GM03348 (cell line): Measurements from ENCODE around the gene TLR1.
"Not testable (repeated sequence)": the region's sequence is repeated elsewhere in the genome, so short reads cannot be mapped to it uniquely, and the experiment has no call there.

ENCODE experiments used
- DNase-seq: peaks from one replicate; pipeline ENCODE4 v3.0.0; 2012; ENCODE audit warnings: low spot score

TLR1 gene

DNA sequence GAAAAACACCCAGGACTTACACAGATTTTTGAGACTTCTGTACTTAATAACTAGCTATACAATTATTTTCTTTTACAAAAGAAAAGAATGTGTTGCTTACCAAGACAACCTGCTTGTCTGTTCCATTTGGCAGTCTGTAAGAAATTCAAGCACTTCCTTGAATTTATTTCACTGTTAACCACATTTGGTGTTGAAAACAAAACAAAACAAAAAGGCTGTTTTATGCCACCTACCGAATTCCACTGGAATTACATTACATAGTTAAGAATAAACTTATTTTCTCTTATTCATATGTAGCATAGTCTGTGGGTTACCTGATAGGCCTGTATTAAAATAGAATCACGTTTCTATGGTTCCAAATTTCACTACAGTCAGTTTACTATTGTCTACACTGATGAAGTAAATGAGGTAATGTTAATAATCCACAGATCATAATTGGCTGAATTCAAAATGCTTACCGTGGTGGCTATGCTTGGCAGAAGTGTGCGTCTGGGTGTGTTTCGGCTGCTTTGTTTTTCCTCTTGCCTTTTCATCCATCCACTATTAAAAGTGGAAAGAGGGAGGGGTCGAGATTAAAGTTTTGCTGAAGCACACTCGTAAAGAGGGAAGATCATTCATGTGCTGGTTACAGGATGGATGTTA is at the start of gene TLR1:
TLR1 (minus strand) TSS at position 138 of the 642 bp plus-strand sequence. CDS start 5,960 bp downstream, outside the sequence.
- peak; percentile 52 for DNase-seq

DNA sequence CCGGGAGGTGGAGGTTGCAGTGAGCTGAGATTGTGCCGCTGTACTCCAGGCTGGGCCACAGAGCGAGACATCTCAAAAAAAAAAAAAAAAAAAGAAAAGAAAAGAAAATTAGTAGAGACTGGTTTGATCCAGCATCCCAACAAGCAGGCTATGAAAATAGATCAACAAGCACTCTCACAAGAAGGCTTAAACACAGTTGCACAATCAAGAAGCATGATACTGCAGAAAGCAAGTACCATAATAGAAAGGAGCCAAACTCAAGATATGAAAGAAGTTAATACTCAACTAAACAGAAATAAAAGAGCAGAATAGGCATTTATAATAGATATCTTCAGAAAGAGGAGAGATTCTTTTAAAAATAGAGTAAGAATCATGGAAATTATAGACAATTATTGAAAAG is 41.4 kb upstream of the TLR1 start:
- DNase-seq, result no peak

DNA sequence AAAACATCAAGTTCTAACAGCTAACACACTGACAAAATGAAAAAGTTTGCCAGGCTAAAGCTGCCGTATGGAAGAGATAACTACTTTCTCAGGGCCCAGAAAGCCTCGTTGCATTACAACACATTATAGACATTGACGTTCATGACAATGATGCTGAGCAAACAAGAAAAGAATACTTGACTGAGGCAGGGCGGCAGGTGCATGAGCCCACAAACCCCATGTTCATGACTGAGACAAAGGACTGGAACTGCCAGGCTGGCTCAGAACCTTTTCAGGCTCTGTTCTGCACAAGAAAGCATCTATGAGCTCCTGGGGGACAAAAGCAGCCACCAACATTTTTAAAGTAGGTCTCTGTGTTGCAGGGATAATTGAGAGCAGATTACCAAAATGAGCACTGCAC is 38.4 kb upstream of the TLR1 start:
- no peak for DNase-seq

DNA sequence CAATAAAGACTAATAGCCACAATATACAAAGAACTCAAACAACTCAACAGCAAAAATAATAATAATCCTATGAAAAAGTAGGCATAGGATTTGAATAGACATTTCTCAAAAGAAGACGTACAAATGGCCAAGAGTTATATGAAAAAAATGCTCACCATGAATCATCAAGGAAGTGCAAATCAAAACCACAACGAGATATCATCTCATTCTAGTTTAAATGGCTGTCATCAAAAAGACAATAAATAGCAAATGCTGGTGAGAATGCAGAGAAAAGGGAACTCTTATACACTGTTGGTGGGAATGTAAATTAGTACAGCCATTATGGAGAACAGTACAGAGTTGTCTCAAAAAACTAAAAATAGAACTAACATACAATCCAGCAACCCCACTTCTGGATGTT is 33.3 kb upstream of the TLR1 start:
- no peak for DNase-seq

DNA sequence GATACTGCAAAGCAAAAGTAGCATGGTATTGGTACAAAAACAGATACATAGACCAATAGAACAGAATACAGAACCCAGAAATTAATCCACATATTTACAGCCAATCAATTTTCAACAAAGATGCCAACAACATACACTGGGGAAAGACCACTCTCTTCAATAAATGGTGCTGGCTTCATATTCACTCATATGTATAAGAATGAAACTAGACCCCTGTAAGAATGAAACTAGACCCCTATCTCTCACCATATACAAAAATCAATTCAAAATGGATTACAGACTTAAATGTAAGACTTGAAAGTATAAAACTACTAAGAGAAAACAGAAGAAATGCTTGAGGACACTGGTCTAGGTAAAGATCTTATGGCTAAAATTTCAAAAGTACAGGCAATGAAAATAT is 32.7 kb upstream of the TLR1 start:
- no peak for DNase-seq

GRCh38 chr4:38834570-38834969 is 30.0 kb upstream of the TLR1 start:
- DNase-seq, result no peak

DNA sequence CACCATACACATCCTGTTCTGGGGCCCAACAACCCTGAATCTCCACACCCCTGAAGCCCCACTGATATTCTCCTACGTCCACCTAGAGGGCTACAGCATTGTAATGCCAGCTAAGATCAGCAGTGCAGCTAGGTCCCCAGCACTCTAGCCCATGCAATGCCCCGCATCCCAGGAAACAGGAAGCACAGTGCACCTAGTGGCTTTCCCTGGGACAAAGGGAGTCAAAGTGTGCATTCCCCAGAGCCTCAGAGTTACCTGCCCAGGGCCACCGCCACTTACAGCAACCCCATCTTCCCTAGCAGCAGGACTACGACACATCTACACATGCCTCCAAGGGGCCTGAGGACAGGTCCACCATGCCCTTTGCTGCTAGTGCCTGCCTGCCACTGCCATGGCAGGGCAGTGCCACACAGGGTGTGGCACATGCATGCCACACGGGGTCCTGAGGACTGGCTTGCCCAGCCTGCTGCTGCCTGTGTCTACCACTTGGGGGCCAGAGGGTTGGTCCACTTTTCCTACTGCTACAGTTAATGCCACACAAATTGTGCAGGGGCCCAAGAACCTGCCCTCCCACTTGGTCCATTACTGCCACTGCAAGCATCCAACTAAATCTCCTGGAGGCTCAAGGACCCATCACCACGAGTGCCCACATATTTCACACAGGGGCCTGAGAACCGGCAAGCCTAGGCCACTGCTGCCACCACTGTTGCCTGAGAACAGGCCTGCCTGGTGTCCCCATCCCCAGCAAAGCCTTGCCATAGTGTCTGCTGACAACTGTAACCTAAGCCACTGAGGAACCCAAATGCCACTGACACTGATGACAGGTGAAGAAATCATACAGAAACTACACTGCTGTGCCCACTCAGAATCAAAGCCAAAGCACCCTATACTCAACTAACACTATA is 28.3 kb upstream of the TLR1 start:
- no peak for DNase-seq

DNA sequence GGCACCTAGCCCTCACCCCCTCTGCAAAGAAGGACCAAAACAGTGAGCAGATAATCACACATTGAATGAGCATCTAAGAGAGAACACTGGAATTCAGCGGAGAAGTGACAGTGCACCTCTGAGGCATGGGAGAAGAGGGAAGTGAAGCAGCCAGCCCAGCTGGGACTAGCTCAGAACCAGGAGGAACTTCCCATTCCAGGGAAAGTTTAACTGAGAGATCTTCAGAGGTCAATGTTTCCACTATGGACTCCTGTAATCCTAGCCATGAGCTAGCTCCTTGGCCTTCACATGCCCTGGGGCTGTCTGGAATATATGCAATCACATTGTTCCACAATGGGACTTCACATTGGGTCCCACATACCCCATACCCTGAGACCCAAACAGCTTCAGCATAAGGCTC is 27.6 kb upstream of the TLR1 start:
- DNase-seq, result no peak

DNA sequence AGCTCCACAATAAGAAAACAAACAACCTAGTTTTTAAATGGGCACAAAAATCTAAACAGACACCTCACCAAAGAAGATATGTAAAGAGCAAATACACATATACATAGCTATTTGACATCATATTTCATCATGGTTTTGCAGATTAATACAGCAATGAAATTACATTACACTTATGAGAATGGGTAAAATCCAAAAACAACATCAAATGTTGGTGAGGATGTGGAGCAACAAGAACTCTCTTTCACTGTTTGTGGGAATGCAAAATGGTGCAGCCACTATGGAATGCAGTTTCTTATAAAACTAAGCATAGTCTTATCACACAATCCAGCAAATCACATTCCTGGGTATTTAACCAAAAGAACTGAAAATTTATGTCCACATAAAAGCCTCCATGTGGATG is 27.1 kb upstream of the TLR1 start:
- no peak for DNase-seq

GRCh38 chr4:38829237-38829636 is 24.6 kb upstream of the TLR1 start:
- DNase-seq, result no peak

DNA sequence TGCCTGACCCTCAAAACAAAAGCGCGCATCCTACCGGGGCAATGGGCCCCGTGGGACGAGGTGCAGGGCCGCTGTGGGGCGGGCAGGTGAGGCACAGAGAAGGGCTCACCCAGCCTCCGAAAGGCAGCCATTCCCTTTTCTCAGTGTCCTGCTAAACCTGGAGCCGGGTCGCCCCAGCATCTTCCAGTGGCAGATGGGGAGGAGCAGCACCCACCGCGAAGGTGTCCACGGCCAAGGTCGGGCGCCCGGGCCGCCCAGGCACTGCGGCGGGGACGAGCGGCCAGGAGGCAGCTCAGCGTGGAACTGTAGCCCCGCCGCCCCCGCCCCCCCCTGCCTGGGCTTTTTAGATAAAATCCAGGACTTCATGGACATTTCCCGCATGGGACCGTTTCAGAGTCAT is 19.2 kb upstream of the TLR1 start:
- DNase-seq, result no peak

DNA sequence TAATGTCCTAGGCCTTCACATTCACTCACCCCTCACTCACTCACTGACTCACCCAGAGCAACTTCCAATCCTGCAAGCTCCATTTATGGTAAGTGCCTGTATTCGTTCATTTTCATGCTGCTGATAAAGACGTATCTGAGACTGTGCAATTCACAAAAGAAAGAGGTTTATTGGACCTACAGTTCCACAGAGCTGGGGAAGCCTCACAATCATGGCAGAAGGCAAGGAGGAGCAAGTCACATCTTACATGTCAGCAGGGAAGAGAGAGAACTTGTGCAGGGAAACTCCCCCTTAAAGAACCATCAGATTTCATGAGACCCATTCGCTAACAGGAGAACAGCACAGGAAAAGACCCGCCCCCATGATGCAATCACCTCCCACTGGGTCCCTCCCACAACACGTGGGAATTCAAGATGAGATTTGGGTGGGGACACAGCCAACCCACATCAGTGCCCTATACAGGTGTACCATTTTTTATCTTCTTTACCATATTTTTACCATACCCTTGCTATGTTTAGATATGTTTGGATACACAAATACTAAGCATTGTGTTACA is 18.2 kb upstream of the TLR1 start:
- DNase-seq, result no peak

- DNase-seq, result no peak
These were observed 17.1 kb upstream of the TLR1 start for GRCh38 chr4:38821739-38822138.

DNA sequence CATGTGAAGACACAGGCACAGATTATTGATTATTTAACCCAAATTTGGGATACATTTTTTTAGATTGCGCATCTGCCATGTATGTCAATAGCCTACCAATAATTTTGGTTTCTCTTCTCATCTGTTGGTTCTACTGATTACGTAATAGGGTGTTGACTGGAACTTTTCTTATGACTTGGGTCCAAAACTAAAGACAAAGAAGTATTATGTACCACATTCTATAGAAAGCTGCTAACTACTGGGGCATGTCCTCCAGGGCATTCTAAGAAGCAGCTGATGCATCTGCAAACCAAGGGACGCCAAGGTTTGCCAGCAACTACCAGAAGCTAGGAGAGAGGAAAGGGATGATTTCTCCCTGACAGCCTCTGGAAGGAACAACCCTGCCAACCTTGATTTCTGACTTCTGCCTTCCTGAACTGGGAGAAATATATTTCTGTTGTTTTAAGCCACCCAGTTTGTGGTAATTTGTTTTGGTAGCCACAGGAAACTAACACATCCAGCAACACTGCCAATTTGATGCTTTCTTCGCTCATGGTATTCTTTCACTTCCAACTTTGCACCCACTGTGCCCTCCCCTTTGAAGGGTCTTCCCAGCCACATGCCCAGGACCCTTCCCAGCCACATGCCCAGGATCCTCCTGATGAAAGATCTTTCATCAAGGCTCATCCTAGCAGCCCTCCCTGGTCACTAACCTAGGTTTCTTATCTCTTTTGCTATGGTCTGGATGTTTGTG is 15.9 kb upstream of the TLR1 start:
- DNase-seq, result no peak

DNA sequence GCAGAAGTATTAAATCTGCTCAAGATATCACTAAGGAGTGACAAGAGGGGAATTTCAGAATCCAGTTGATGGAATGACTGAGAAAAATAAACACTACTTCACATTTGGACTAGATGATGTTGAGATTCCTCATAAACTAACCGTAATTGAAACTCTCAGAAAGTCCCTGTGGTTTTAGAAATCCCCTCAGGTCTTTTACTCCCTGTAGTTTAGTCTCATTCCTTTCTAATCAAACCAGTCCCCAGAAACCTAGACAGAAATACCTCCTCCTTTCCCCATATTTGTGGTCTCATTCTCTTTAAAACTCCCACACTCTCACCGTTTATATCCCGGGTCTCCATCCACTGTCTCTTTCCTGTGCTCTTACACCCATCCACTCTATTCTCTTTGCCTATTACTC is 15.0 kb upstream of the TLR1 start:
- no peak for DNase-seq

GRCh38 chr4:38818441-38818976 is 13.9 kb upstream of the TLR1 start:
- no peak for DNase-seq

DNA sequence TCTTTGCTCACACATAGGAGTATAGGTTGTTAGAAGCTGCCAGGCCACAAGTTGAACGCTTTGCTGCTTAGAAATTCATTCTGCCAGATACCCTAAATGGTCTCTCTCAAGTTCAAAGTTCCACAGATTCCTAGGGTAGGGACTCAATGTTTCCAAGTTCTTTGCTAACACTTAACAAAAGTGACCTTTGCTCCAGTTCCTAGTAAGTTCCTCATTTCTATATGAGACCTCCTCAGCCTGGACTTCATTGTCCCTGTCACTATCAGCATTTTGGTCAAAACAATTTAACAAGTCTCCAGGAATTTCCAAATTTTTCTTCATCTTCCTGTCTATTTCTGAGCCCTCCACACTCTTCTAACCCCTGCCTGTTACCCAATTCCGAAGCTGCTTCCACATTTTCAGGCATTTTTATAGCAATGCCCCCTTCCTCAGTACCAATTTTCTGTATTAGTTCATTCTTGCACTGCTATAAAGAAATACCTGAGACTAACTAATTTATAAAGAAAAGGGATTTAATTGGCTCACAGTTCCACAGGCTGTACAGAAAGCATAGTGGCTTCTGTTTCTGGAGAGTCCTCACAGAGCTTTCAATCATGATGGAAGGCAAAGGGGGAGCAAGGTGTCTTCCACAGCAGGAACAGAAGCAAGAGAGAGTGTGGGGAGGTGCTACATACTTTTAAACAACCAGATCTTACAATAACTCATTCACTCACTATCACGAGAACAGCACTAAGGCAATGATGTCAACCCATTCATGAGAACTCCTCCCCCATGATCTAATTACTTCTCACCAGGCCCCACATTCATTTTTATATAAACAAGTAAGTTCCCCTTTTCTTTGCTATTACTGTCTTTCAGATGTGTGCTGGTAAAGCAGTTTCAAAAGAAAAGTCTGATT is 11.5 kb upstream of the TLR1 start:
- no peak for DNase-seq

GRCh38 chr4:38814386-38814785 is 9.8 kb upstream of the TLR1 start:
- DNase-seq, result no peak

- DNase-seq, result no peak
These were observed 6.7 kb upstream of the TLR1 start for GRCh38 chr4:38811297-38811696.

GRCh38 chr4:38807462-38807861 is 2.9 kb upstream of the TLR1 start:
- DNase-seq, result not testable (repeated sequence)

DNA sequence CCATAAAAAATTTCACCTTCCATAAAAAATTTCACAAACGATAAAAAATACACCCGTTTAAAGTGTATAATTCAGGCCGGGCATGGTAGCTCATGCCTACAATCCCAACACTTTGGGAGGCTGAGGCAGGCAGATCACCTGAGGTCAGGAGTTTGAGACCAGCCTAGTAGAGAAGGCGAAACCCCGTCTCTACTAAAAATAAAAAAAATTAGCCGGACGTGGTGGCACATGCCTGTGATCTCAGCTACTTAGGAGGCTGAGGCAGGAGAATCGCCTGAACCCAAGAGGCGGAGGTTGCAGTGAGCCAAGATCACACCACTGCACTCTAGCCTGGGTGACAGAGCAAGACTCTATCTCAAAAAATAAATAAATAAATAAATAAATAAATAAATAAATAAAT is 1.7 kb upstream of the TLR1 start:
- DNase-seq, result not testable (repeated sequence)
